ENCODE measurements around the gene RFFL. TPM values are rescaled to one million over a fixed set of nuclear protein-coding genes. Genes with fewer than 3 reads are reported as not detected.

Gene RFFL
- total and polyA plus RNA-seq, 9 of the 15 experiments (the other 6 are each of a cell fraction or from before 2014, with no cell fraction given): 3.4 to 18.1 (median 12.8) TPM

- TF ChIP-seq IRF2 (CRISPR knock-in tag; IDR thresholded peaks at IDR 0.05) (no peak), CC2D1A (IDR thresholded peaks at IDR 0.05) (peak; percentile 17; the same call in 1 of the 2 replicates), U2AF1 (optimal IDR thresholded peaks at IDR 0.05; ENCODE audit: low read depth, low read length) (no peak), SAP30 (IDR thresholded peaks at IDR 0.05; ENCODE audit: borderline replicate concordance, insufficient read depth, low read depth, low read length, poor library complexity, severe bottlenecking) (no peak), ESRRB (CRISPR knock-in tag; IDR thresholded peaks at IDR 0.05; ENCODE audit: borderline replicate concordance) (no peak), ARID3A (IDR thresholded peaks at IDR 0.05; ENCODE audit: borderline replicate concordance, low read depth, low read length) (peak; percentile 90; the same call in 1 of the 2 replicates), ZNF197 (CRISPR knock-in tag; IDR thresholded peaks at IDR 0.05; ENCODE audit: low read depth) (0 out of 2 replicates have a peak, but pooled peaks have one; percentile 28), ZNF717 (CRISPR knock-in tag; IDR thresholded peaks at IDR 0.05) (no peak), ZNF175 (CRISPR knock-in tag; IDR thresholded peaks at IDR 0.05; ENCODE audit: low read depth) (0 out of 2 replicates have a peak, but pooled peaks have one; percentile 70), SMARCB1 (IDR thresholded peaks at IDR 0.05; ENCODE audit: insufficient read length, low read depth) (no peak), FOXJ2 (tag; IDR thresholded peaks at IDR 0.05) (0 out of 2 replicates have a peak, but pooled peaks have one; percentile 6), ZNF668 (CRISPR knock-in tag; IDR thresholded peaks at IDR 0.05) (no peak), TEAD4 (IDR thresholded peaks at IDR 0.05; ENCODE audit: low read length) (peak; percentile 89), TEAD4 (CRISPR knock-in tag; IDR thresholded peaks at IDR 0.05; ENCODE audit: borderline replicate concordance) (no peak), PBX2 (CRISPR knock-in tag; IDR thresholded peaks at IDR 0.05; ENCODE audit: low read depth) (0 out of 2 replicates have a peak, but pooled peaks have one; percentile 25), PBX2 (tag; conservative IDR thresholded peaks at IDR 0.05; ENCODE audit: low read depth) (peak; percentile 96), MLX (CRISPR knock-in tag; conservative IDR thresholded peaks at IDR 0.05) (no peak)
- TF ChIP-seq, protein P1, sequence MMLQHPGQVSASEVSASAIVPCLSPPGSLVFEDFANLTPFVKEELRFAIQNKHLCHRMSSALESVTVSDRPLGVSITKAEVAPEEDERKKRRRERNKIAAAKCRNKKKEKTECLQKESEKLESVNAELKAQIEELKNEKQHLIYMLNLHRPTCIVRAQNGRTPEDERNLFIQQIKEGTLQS (IDR thresholded peaks at IDR 0.05): peak; percentile 86
- TF ChIP-seq, protein P1 (CRISPR knock-in tag; conservative IDR thresholded peaks at IDR 0.05): no peak
- TF ChIP-seq, protein P2, sequence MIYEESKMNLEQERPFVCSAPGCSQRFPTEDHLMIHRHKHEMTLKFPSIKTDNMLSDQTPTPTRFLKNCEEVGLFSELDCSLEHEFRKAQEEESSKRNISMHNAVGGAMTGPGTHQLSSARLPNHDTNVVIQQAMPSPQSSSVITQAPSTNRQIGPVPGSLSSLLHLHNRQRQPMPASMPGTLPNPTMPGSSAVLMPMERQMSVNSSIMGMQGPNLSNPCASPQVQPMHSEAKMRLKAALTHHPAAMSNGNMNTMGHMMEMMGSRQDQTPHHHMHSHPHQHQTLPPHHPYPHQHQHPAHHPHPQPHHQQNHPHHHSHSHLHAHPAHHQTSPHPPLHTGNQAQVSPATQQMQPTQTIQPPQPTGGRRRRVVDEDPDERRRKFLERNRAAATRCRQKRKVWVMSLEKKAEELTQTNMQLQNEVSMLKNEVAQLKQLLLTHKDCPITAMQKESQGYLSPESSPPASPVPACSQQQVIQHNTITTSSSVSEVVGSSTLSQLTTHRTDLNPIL (CRISPR knock-in tag; IDR thresholded peaks at IDR 0.05): no peak
Observed at GRCh38 chr17:34981538-34982241, 81.8 kb downstream of the RFFL start (continued).

Measured in K562 (cell line).